Naive thymus-derived CD4-positive, alpha-beta T cell (primary cell): ENCODE results near the gene SLC22A25. TPM values are rescaled to one million over a fixed set of nuclear protein-coding genes. Genes with fewer than 3 reads are reported as not detected.
"Not testable (repeated sequence)": the region's sequence is repeated elsewhere in the genome, so short reads cannot be mapped to it uniquely, and the experiment has no call there.

Experiments used
- ATAC-seq: fragments of 150-1000 bp; cut with Tn5 transposase; 2 replicates; pipeline ENCODE4 v1.10.0; 2021; ENCODE audit warnings: mild to moderate bottlenecking, moderate library complexity
- CTCF ChIA-PET: fragments of 350-600 bp; sonication (Branson Sonifier 250); formaldehyde crosslinking; loops from one replicate; lab custom pipeline; 2021; ENCODE audit warnings: antibody characterized with exemption; lab: Charles Lee
- POLR2A ChIA-PET: fragments of 350-600 bp; sonication (Branson Sonifier 250); formaldehyde crosslinking; loops from one replicate; lab custom pipeline; 2021; ENCODE audit warnings: antibody characterized with exemption, inconsistent platforms; lab: Charles Lee
- DNase-seq, 9 donors: peaks; one replicate each; pipeline versions ENCODE4 v3.0.0 to v3.0.0-alpha.2; 2020 to 2022; ENCODE audit warnings: mixed read lengths in 1 of 9
- H3K27ac ChIP-seq: one replicate; pipeline ENCODE4 v1.7.0; 2013; ENCODE audit warnings: mild to moderate bottlenecking, low read depth, low read length, moderate library complexity
- H3K27me3 ChIP-seq, 2 donors: one replicate each; pipeline ENCODE4 v1.7.0; 2013; ENCODE audit warnings: low read length in 2 of 2, mild to moderate bottlenecking in 2 of 2, moderate library complexity in 2 of 2; ENCODE audit not compliant: control insufficient read depth in 2 of 2, insufficient read depth in 2 of 2
- H3K36me3 ChIP-seq, 3 experiments: 1 replicate in 2 of 3; 2 replicates in 1 of 3; pipeline ENCODE4 v1.7.0; 2013; ENCODE audit warnings: low read length in 3 of 3, mild to moderate bottlenecking in 3 of 3, moderate library complexity in 1 of 3; ENCODE audit not compliant: insufficient read depth in 3 of 3, control insufficient read depth in 2 of 3
- H3K4me1 ChIP-seq, 2 donors: one replicate each; pipeline ENCODE4 v1.7.0; 2013; ENCODE audit warnings: low read length in 2 of 2, mild to moderate bottlenecking in 2 of 2, moderate library complexity in 1 of 2; ENCODE audit not compliant: control insufficient read depth in 2 of 2, insufficient read depth in 2 of 2
- H3K4me3 ChIP-seq: 2 replicates; pipeline ENCODE4 v1.7.0; 2013; ENCODE audit warnings: mild to moderate bottlenecking, low read length
- H3K9me3 ChIP-seq, 3 experiments: 1 replicate in 2 of 3; 2 replicates in 1 of 3; pipeline ENCODE4 v1.7.0; 2013; ENCODE audit warnings: low read length in 3 of 3; ENCODE audit not compliant: control insufficient read depth in 2 of 3
- H3K27ac Mint-ChIP-seq, 9 donors: one replicate each; pipeline ENCODE4 v1.8.0; 2020 to 2022; ENCODE audit warnings: mixed read lengths in 9 of 9, mild to moderate bottlenecking in 8 of 9, moderate library complexity in 5 of 9, inconsistent platforms in 2 of 9
- H3K27me3 Mint-ChIP-seq, 5 donors: one replicate each; pipeline ENCODE4 v1.8.0; 2021 to 2022; ENCODE audit warnings: mixed read lengths in 5 of 5, mild to moderate bottlenecking in 1 of 5
- H3K36me3 Mint-ChIP-seq, 5 donors: one replicate each; pipeline ENCODE4 v1.8.0; 2020 to 2022; ENCODE audit warnings: mixed read lengths in 5 of 5, mild to moderate bottlenecking in 3 of 5, inconsistent platforms in 1 of 5
- H3K4me1 Mint-ChIP-seq, 7 donors: one replicate each; pipeline ENCODE4 v1.8.0; 2020 to 2022; ENCODE audit warnings: mixed read lengths in 7 of 7, mild to moderate bottlenecking in 3 of 7, inconsistent platforms in 1 of 7
- H3K4me3 Mint-ChIP-seq, 10 donors: one replicate each; pipeline ENCODE4 v1.8.0; 2020 to 2022; ENCODE audit warnings: mild to moderate bottlenecking in 10 of 10, mixed read lengths in 10 of 10, moderate library complexity in 6 of 10, inconsistent platforms in 2 of 10
- H3K9me3 Mint-ChIP-seq, 11 donors: one replicate each; pipeline ENCODE4 v1.8.0; 2020 to 2022; ENCODE audit warnings: mixed read lengths in 11 of 11, mild to moderate bottlenecking in 4 of 11, inconsistent platforms in 1 of 11, moderate library complexity in 1 of 11
- intact Hi-C, 2 donors: fragments of 100-400 bp; cut with micrococcal nuclease; formaldehyde crosslinking; loops; one replicate each; pipeline ENCODE4 v1.15.1; 2023
- polyA plus RNA-seq, 2 donors: library from polyadenylated mRNA; unstranded; fragments of 300-500 nt; fragmentation: Illumina TruSeq; gene quantifications; one replicate each; pipeline ENCODE4 v1.2.3, GENCODE V29; 2021
- total RNA-seq, 6 experiments: library from RNA in 5 of 6; stranded (reverse) in 5 of 6; gene quantifications; 1 replicate in 5 of 6; 2 replicates in 1 of 6; pipeline ENCODE4 v1.2.3 and lab custom pipeline; 2021 to 2026

SLC22A25 gene
- total and polyA plus RNA-seq, 7 experiments from 2014 or later = not detected

GRCh38 chr11:63237413-63237812, 6.0 kb downstream of the SLC22A25 start:
- H3K4me1 ChIP-seq = peaks cover 0 to 11% of the 10 kb centered on the region in 2 donors
- Mint-ChIP-seq H3K4me1 (peaks cover 4 to 69% (median 45%) of the 10 kb centered on the region in 7 donors), H3K27me3 (peaks cover 1 to 28% (median 10%) of the 10 kb centered on the region in 5 donors), H3K27ac (peak overlapping the region in 4 of 9 donors; percentile 12 to 86 (median 33)), H3K4me3 (no peak overlapping the region), H3K36me3 (peaks cover 0 to 8% (median 4%) of the 10 kb centered on the region in 5 donors), H3K9me3 (peaks cover 0 to 27% (median 11%) of the 10 kb centered on the region in 11 donors)
- ChIA-PET CTCF (no interaction called here), POLR2A (no interaction called here)
- DNase-seq = no peak
- no peak for ATAC-seq
- no peaks in the 10 kb centered on the region for H3K36me3 ChIP-seq
- no peak overlapping the region for H3K4me3 ChIP-seq
- intact Hi-C loops = no loop called here
- no peaks in the 10 kb centered on the region for H3K9me3 ChIP-seq
- H3K27me3 ChIP-seq = no peaks in the 10 kb centered on the region
- H3K27ac ChIP-seq = no peak overlapping the region

- Mint-ChIP-seq H3K4me3 (peak overlapping the region in 9 of 10 donors; percentile 14 to 78 (median 56)), H3K9me3 (peaks cover 0 to 31% (median 11%) of the 10 kb centered on the region in 11 donors), H3K4me1 (peaks cover 0 to 52% (median 29%) of the 10 kb centered on the region in 7 donors), H3K27ac (peak overlapping the region in 7 of 9 donors; percentile 43 to 86 (median 77)), H3K27me3 (peaks cover 1 to 25% (median 10%) of the 10 kb centered on the region in 5 donors)
- H3K4me1 ChIP-seq, intact Hi-C loops, H3K27me3 ChIP-seq, H3K36me3 Mint-ChIP-seq, H3K27ac ChIP-seq, H3K9me3 ChIP-seq, H3K36me3 ChIP-seq, H3K4me3 ChIP-seq, ATAC-seq: not testable (repeated sequence)
- ChIA-PET POLR2A (interaction anchor here (1.1 kb wide), 1 partner anchor 17 kb away, joined by 3 read pairs; no protein-coding TSS in a partner anchor), CTCF (interaction anchor here (0.6 kb wide), 1 partner anchor 66 kb away, joined by 3 read pairs; no protein-coding TSS in a partner anchor)
- peak in 7 of 9 donors; percentile 28 to 81 (median 51) for DNase-seq
Measured at GRCh38 chr11:63235471-63236461, 7.6 kb downstream of the SLC22A25 start.

- CTCF ChIA-PET = no interaction called here
- no peak for ATAC-seq
- H3K27me3 Mint-ChIP-seq = peaks cover 5 to 33% (median 25%) of the 10 kb centered on the region in 5 donors
- no peak overlapping the region for H3K27ac Mint-ChIP-seq
- no peaks in the 10 kb centered on the region for H3K36me3 Mint-ChIP-seq
- peaks cover 0 to 8% (median under 1%) of the 10 kb centered on the region in 11 donors for H3K9me3 Mint-ChIP-seq
- no peak overlapping the region for H3K4me3 Mint-ChIP-seq
- H3K4me1 Mint-ChIP-seq = peaks cover 0 to 11% (median under 1%) of the 10 kb centered on the region in 7 donors
- H3K27me3 ChIP-seq = no peaks in the 10 kb centered on the region
- H3K27ac ChIP-seq = no peak overlapping the region
- DNase-seq = no peak
- POLR2A ChIA-PET = no interaction called here
- H3K4me1 ChIP-seq = no peaks in the 10 kb centered on the region
- H3K36me3 ChIP-seq = no peaks in the 10 kb centered on the region
- no peaks in the 10 kb centered on the region for H3K9me3 ChIP-seq
- intact Hi-C loops = no loop called here
- no peak overlapping the region for H3K4me3 ChIP-seq
Measured at GRCh38 chr11:63229815-63230214, 13.6 kb downstream of the SLC22A25 start.

GRCh38 chr11:63227521-63228107, 15.8 kb downstream of the SLC22A25 start:
- intact Hi-C loops = no loop called here
- no peak overlapping the region for H3K27ac Mint-ChIP-seq
- Histone ChIP-seq H3K9me3 (no peaks in the 10 kb centered on the region), H3K27ac (no peak overlapping the region), H3K4me1 (no peaks in the 10 kb centered on the region), H3K36me3 (no peaks in the 10 kb centered on the region), H3K4me3 (no peak overlapping the region), H3K27me3 (no peaks in the 10 kb centered on the region)
- ChIA-PET CTCF (no interaction called here), POLR2A (no interaction called here)
- H3K36me3 Mint-ChIP-seq = no peaks in the 10 kb centered on the region
- DNase-seq (no peak), ATAC-seq (no peak)
- no peak overlapping the region for H3K4me3 Mint-ChIP-seq
- no peaks in the 10 kb centered on the region for H3K4me1 Mint-ChIP-seq
- peaks cover 0 to 8% (median 0%) of the 10 kb centered on the region in 11 donors for H3K9me3 Mint-ChIP-seq
- peaks cover 16 to 46% (median 29%) of the 10 kb centered on the region in 5 donors for H3K27me3 Mint-ChIP-seq

- intact Hi-C loops = no loop called here
- Mint-ChIP-seq H3K9me3 (peaks cover 0 to 4% (median 0%) of the 10 kb centered on the region in 11 donors), H3K27me3 (peaks cover 20 to 46% (median 33%) of the 10 kb centered on the region in 5 donors)
Measured at GRCh38 chr11:63226488-63227114, 16.8 kb downstream of the SLC22A25 start.

GRCh38 chr11:63214093-63214492, 29.3 kb downstream of the SLC22A25 start:
- Mint-ChIP-seq H3K36me3 (no peaks in the 10 kb centered on the region), H3K4me3 (no peak overlapping the region), H3K9me3 (peaks cover 0 to 11% (median 1%) of the 10 kb centered on the region in 11 donors), H3K27me3 (peaks cover 7 to 36% (median 15%) of the 10 kb centered on the region in 5 donors), H3K27ac (no peak overlapping the region), H3K4me1 (peaks cover 0 to 1% (median 0%) of the 10 kb centered on the region in 7 donors)
- H3K27me3 ChIP-seq = no peaks in the 10 kb centered on the region
- no peaks in the 10 kb centered on the region for H3K4me1 ChIP-seq
- no peak overlapping the region for H3K27ac ChIP-seq
- DNase-seq (no peak), ATAC-seq (no peak)
- no peak overlapping the region for H3K4me3 ChIP-seq
- POLR2A ChIA-PET = no interaction called here
- H3K9me3 ChIP-seq = no peaks in the 10 kb centered on the region
- intact Hi-C loops = no loop called here
- no peaks in the 10 kb centered on the region for H3K36me3 ChIP-seq
- CTCF ChIA-PET = no interaction called here

More at GRCh38 chr11:63226488-63227114, 16.8 kb downstream of the SLC22A25 start:
- no peak overlapping the region for H3K4me3 Mint-ChIP-seq
- no peak for DNase-seq
- Histone ChIP-seq H3K36me3 (no peaks in the 10 kb centered on the region), H3K9me3 (no peaks in the 10 kb centered on the region), H3K4me3 (no peak overlapping the region), H3K27me3 (no peaks in the 10 kb centered on the region), H3K4me1 (no peaks in the 10 kb centered on the region), H3K27ac (no peak overlapping the region)
- CTCF ChIA-PET = no interaction called here
- H3K4me1 Mint-ChIP-seq = no peaks in the 10 kb centered on the region
- POLR2A ChIA-PET = no interaction called here
- no peaks in the 10 kb centered on the region for H3K36me3 Mint-ChIP-seq
- H3K27ac Mint-ChIP-seq = no peak overlapping the region
- no peak for ATAC-seq
